Testis (tissue), 2 donors: ENCODE results near the gene KCNA5.

Source experiments
- CTCF ChIP-seq, 3 experiments: fragments of 450-650 bp in 2 of 3; fragments of 200-600 bp in 1 of 3; sonication (generic) in 1 of 3; IDR thresholded peaks; one replicate each; pipeline ENCODE4 v1.5.1; 2016 to 2019; ENCODE audit warnings: antibody characterized with exemption in 3 of 3, mild to moderate bottlenecking in 2 of 3, moderate library complexity in 1 of 3
- POLR2A ChIP-seq: fragments of 450-650 bp; IDR thresholded peaks from one replicate; pipeline ENCODE4 v1.6.1; 2017; ENCODE audit warnings: antibody characterized with exemption, mild to moderate bottlenecking, moderate library complexity

- no peak for TF ChIP-seq CTCF (IDR thresholded peaks at IDR 0.05)
- no peak for TF ChIP-seq POLR2A
These were observed 8.7 kb downstream of the KCNA5 start for GRCh38 chr12:5052348-5052747.
